Lung (tissue), 12 donors: ENCODE data around the gene BABAM2. TPM values are rescaled to one million over a fixed set of nuclear protein-coding genes. Genes with fewer than 3 reads are reported as not detected.

Experiments
- ATAC-seq: fragments of 200-7000 bp; cut with Tn5 transposase; one replicate; pipeline ENCODE4 v1.9.1; 2020; ENCODE audit warnings: moderate number of reproducible peaks; ENCODE audit not compliant: insufficient read depth, low FRiP score
- DNase-seq, 3 donors: peaks; one replicate each; pipeline ENCODE4 v3.0.0-alpha.2; 2013 to 2017
- H3K27ac ChIP-seq, 2 donors: one replicate each; pipeline ENCODE4 v1.5.1; 2013; ENCODE audit warnings: mild to moderate bottlenecking in 2 of 2, moderate library complexity in 2 of 2, control low read depth in 1 of 2, inconsistent platforms in 1 of 2, low read depth in 1 of 2, low read length in 1 of 2
- H3K27me3 ChIP-seq, 3 donors: one replicate each; pipeline ENCODE4 v1.5.1; 2013; ENCODE audit warnings: low read length in 2 of 3; ENCODE audit not compliant: control insufficient read depth in 3 of 3, insufficient read depth in 3 of 3
- H3K36me3 ChIP-seq, 4 donors: one replicate each; pipeline ENCODE4 v1.5.1; 2013; ENCODE audit warnings: low read length in 4 of 4, mild to moderate bottlenecking in 1 of 4, moderate library complexity in 1 of 4; ENCODE audit not compliant: control insufficient read depth in 4 of 4, insufficient read depth in 4 of 4
- H3K4me1 ChIP-seq, 5 donors: one replicate each; pipeline ENCODE4 v1.5.1; 2013; ENCODE audit warnings: low read length in 5 of 5, mild to moderate bottlenecking in 2 of 5, moderate library complexity in 1 of 5; ENCODE audit not compliant: control insufficient read depth in 5 of 5, insufficient read depth in 5 of 5
- H3K4me3 ChIP-seq: one replicate; pipeline ENCODE4 v1.5.1; 2013; ENCODE audit warnings: mild to moderate bottlenecking, control low read depth, moderate library complexity
- H3K9ac ChIP-seq, 2 donors: one replicate each; pipeline ENCODE4 v1.5.1; 2013; ENCODE audit warnings: low read length in 2 of 2, control low read depth in 1 of 2; ENCODE audit not compliant: insufficient read depth in 1 of 2
- H3K9me3 ChIP-seq, 4 donors: one replicate each; pipeline ENCODE4 v1.5.1; 2013; ENCODE audit warnings: low read length in 3 of 4, mild to moderate bottlenecking in 1 of 4, moderate library complexity in 1 of 4; ENCODE audit not compliant: control insufficient read depth in 4 of 4, insufficient read depth in 3 of 4
- CTCF ChIP-seq: IDR thresholded peaks from 2 replicates; pipeline ENCODE4 v1.5.1; 2012; ENCODE audit warnings: mild to moderate bottlenecking; ENCODE audit errors: control extremely low read depth, extremely low read depth
- WGBS, 2 donors: extraction: QIAGEN DNeasy Blood & Tissue Kit; methylation state at CpG; one replicate each; pipeline ENCODE4 v1.1.7; 2013; 5-methylcytosine and 5-hydroxymethylcytosine counted together
- polyA plus RNA-seq, 2 donors: library from polyadenylated mRNA; stranded (reverse); fragments of 200-250 nt; gene quantifications; one replicate each; pipeline ENCODE4 v1.2.1, GENCODE V29; 2013
- total RNA-seq, 2 donors: library from RNA; depleted of rRNA in 1 of 2; stranded (reverse); fragments of >200 nt in 1 of 2; gene quantifications; one replicate each; pipeline ENCODE4 v1.2.1, GENCODE V29; 2014 to 2021
- donor health status: control.
- donor health status: control.
- donor health status: Bipolar disorder and iron deficiency.
- donor health status: healthy.
- donor health status: DM: yes; HTN: yes; CAD: no.

The BABAM2 gene
- total and polyA plus RNA-seq, 4 donors, result 19.0 to 43.3 (median 33.7) TPM

DNA sequence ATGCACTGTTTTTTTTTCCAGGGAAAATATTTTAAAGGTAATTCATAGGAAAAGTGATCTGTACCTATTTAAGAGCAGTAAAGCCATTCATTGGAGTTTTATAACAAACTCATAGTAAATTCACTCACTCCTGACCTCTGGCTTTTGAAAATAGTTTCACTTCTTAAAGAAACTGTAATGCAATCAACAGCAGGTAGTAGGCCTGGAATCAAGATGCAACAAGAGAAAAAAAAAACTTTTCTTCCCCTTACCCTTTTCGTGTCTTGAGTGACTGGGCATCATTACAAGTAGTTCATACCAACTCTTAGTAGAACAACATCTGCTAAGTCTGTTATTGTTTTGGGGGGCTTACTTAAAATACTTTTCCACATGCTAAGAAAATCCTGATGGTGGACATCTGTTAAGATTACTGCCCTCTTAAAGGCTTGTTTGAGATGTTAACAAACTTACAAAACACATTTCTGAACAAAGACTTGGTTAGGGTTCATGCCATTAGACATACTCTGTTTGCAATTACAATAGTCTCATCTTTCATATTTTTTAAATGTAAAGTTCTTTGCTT lies 338.0 kb downstream of the BABAM2 start:
- no peak for TF ChIP-seq CTCF
- H3K9ac ChIP-seq, result no peak overlapping the region

GRCh38 chr2:28231110-28231631 lies 340.6 kb downstream of the BABAM2 start:
- 70 to 81% methylated on average over 4 of the region's 4 CpGs for WGBS, 2 donors
- H3K36me3 ChIP-seq, result no peaks in the 10 kb centered on the region
- H3K4me3 ChIP-seq, result no peak overlapping the region
- no peak overlapping the region for H3K9ac ChIP-seq
- DNase-seq (no peak), ATAC-seq (no peak)
- no peak overlapping the region for H3K27ac ChIP-seq
- peaks cover 7 to 18% (median 15%) of the 10 kb centered on the region in 5 donors for H3K4me1 ChIP-seq
- TF ChIP-seq CTCF, result no peak
- no peaks in the 10 kb centered on the region for H3K27me3 ChIP-seq
- H3K9me3 ChIP-seq, result no peaks in the 10 kb centered on the region

More for the DNA sequence above, 338.0 kb downstream of the BABAM2 start:
- H3K4me1 ChIP-seq, result peaks cover 10 to 26% (median 14%) of the 10 kb centered on the region in 5 donors
- H3K27me3 ChIP-seq, result no peaks in the 10 kb centered on the region
- H3K27ac ChIP-seq, result no peak overlapping the region
- H3K4me3 ChIP-seq, result no peak overlapping the region
- DNase-seq (no peak), ATAC-seq (no peak)
- WGBS, 2 donors, result 53 to 68% methylated on average over 1 of the region's 1 CpG
- H3K36me3 ChIP-seq, result no peaks in the 10 kb centered on the region
- H3K9me3 ChIP-seq, result no peaks in the 10 kb centered on the region

DNA sequence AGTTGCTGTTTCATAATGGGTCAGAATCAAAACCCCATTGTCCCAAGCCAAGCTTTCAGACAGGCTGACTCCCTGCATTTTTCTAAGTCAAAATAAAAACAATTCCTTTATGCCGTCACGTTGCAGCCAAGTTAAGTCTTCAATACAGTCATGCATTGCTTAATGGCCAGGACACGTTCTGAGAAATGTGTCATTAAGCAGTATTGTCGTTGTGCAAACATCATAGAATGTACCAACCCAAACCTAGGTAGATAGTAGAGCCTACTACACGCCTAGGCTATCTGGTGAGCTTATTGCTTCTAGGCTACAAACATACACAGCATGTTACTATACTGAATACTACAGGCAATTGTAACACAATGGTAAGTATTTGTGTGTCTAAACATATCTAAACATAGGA lies 341.8 kb downstream of the BABAM2 start:
- no peaks in the 10 kb centered on the region for H3K36me3 ChIP-seq
- peaks cover 2 to 17% (median 15%) of the 10 kb centered on the region in 5 donors for H3K4me1 ChIP-seq
- DNase-seq (no peak), ATAC-seq (no peak)
- no peak overlapping the region for H3K9ac ChIP-seq
- WGBS, 2 donors, result 82 to 92% methylated on average over 5 of the region's 5 CpGs
- no peaks in the 10 kb centered on the region for H3K9me3 ChIP-seq
- TF ChIP-seq CTCF, result no peak
- H3K27ac ChIP-seq, result no peak overlapping the region
- no peaks in the 10 kb centered on the region for H3K27me3 ChIP-seq
- no peak overlapping the region for H3K4me3 ChIP-seq
